Measurements from ENCODE around the gene MTF2.

- TF ChIP-seq CTCF (IDR thresholded peaks at IDR 0.05) (no peak), POLR2A (IDR thresholded peaks at IDR 0.05) (no peak)
Measured at GRCh38 chr1:93029317-93029716, 49.8 kb upstream of the MTF2 start.

Measured in body of pancreas (tissue), 4 donors.